GM21529 (cell line): Measurements from ENCODE around the gene PREPL.
"Not testable (repeated sequence)": the region's sequence is repeated elsewhere in the genome, so short reads cannot be mapped to it uniquely, and the experiment has no call there.

Experiments used
- ATAC-seq: cut with Tn5 transposase; IDR thresholded peaks from one replicate; pipeline ENCODE4 v1.9.1; 2021; ENCODE audit not compliant: unreplicated experiment

The PREPL gene

GRCh38 chr2:44361330-44362206 is at the start of gene PREPL, which contains the start of gene CAMKMT:
TSS of gene PREPL (minus strand) at chr2:44361494. CDS start at chr2:44346342, 15,152 bp downstream.
TSS of gene CAMKMT (plus strand) at chr2:44361947.
- ATAC-seq: peak; percentile 84

GRCh38 chr2:44398243-44398897 is 37.1 kb upstream of the PREPL start:
- no peak for ATAC-seq

- no peak for ATAC-seq
Observed at GRCh38 chr2:44397447-44398175, 36.3 kb upstream of the PREPL start.

- no peak for ATAC-seq
Observed at GRCh38 chr2:44392338-44392943, 31.1 kb upstream of the PREPL start.

GRCh38 chr2:44389895-44390294 is 28.6 kb upstream of the PREPL start:
- no peak for ATAC-seq

GRCh38 chr2:44388877-44389276 is 27.6 kb upstream of the PREPL start:
- no peak for ATAC-seq

GRCh38 chr2:44385226-44385625 is 23.9 kb upstream of the PREPL start:
- not testable (repeated sequence) for ATAC-seq

- no peak for ATAC-seq
Observed at GRCh38 chr2:44377486-44377885, 16.2 kb upstream of the PREPL start.

- no peak for ATAC-seq
Observed at GRCh38 chr2:44372246-44372645, 11.0 kb upstream of the PREPL start.

- no peak for ATAC-seq
Observed at GRCh38 chr2:44371445-44371844, 10.2 kb upstream of the PREPL start.

GRCh38 chr2:44369392-44369791 is 8.1 kb upstream of the PREPL start:
- ATAC-seq: no peak

GRCh38 chr2:44367591-44367990 is 6.3 kb upstream of the PREPL start:
- ATAC-seq: no peak

- ATAC-seq: no peak
Observed at GRCh38 chr2:44364604-44365003, 3.3 kb upstream of the PREPL start.

GRCh38 chr2:44362207-44363015 is 1.1 kb upstream of the PREPL start:
- peak; percentile 18 for ATAC-seq

- ATAC-seq: peak; percentile 16
Observed at GRCh38 chr2:44360749-44361329, 455 bp downstream of the PREPL start.

GRCh38 chr2:44358503-44358902 is 2.8 kb downstream of the PREPL start:
- no peak for ATAC-seq

- ATAC-seq: no peak
Observed at GRCh38 chr2:44354761-44355160, 6.5 kb downstream of the PREPL start.

GRCh38 chr2:44352510-44352909 is 8.8 kb downstream of the PREPL start:
- no peak for ATAC-seq

GRCh38 chr2:44351676-44352075 is 9.6 kb downstream of the PREPL start:
- ATAC-seq: no peak

- no peak for ATAC-seq
Observed at GRCh38 chr2:44351088-44351487, 10.2 kb downstream of the PREPL start.
